GM19455 (cell line): ENCODE data around the gene CDCA8.

ENCODE experiments used
- ATAC-seq: cut with Tn5 transposase; IDR thresholded peaks from one replicate; pipeline ENCODE4 v1.9.1; 2021; ENCODE audit not compliant: unreplicated experiment

Gene CDCA8

GRCh38 chr1:37692078-37692833, at the start of gene CDCA8:
Gene CDCA8 (plus strand): TSS chr1:37692516. CDS start chr1:37692691, 175 bp downstream.
- peak; percentile 73 for ATAC-seq

GRCh38 chr1:37647281-37647680, 45.0 kb upstream of the CDCA8 start:
- no peak for ATAC-seq

- no peak for ATAC-seq
Observed at GRCh38 chr1:37650173-37650572, 42.1 kb upstream of the CDCA8 start.

- ATAC-seq: no peak
Observed at GRCh38 chr1:37650721-37651120, 41.6 kb upstream of the CDCA8 start.

GRCh38 chr1:37651803-37652202, 40.5 kb upstream of the CDCA8 start:
- no peak for ATAC-seq

GRCh38 chr1:37652976-37653375, 39.3 kb upstream of the CDCA8 start:
- ATAC-seq: no peak

- no peak for ATAC-seq
Observed at GRCh38 chr1:37653906-37654305, 38.4 kb upstream of the CDCA8 start.

GRCh38 chr1:37655274-37655673, 37.0 kb upstream of the CDCA8 start:
- ATAC-seq: no peak

GRCh38 chr1:37656026-37656425, 36.3 kb upstream of the CDCA8 start:
- ATAC-seq: no peak

- ATAC-seq: no peak
Observed at GRCh38 chr1:37656881-37657280, 35.4 kb upstream of the CDCA8 start.

GRCh38 chr1:37657620-37658412, 34.5 kb upstream of the CDCA8 start:
- ATAC-seq: no peak

GRCh38 chr1:37658486-37658885, 33.8 kb upstream of the CDCA8 start:
- ATAC-seq: no peak

GRCh38 chr1:37660664-37661063, 31.7 kb upstream of the CDCA8 start:
- no peak for ATAC-seq

GRCh38 chr1:37661401-37661800, 30.9 kb upstream of the CDCA8 start:
- no peak for ATAC-seq

- no peak for ATAC-seq
Observed at GRCh38 chr1:37662031-37662755, 30.1 kb upstream of the CDCA8 start.

- no peak for ATAC-seq
Observed at GRCh38 chr1:37663426-37664000, 28.8 kb upstream of the CDCA8 start.

GRCh38 chr1:37666241-37666867, 26.0 kb upstream of the CDCA8 start:
- ATAC-seq: no peak

- no peak for ATAC-seq
Observed at GRCh38 chr1:37667023-37667671, 25.2 kb upstream of the CDCA8 start.

GRCh38 chr1:37670133-37670532, 22.2 kb upstream of the CDCA8 start:
- no peak for ATAC-seq

- ATAC-seq: no peak
Observed at GRCh38 chr1:37671261-37671660, 21.1 kb upstream of the CDCA8 start.
